SJSA1 (cell line): Measurements from ENCODE around the gene SERPINB3. TPM values are rescaled to one million over a fixed set of nuclear protein-coding genes. Genes with fewer than 3 reads are reported as not detected.
"Not testable (repeated sequence)": the region's sequence is repeated elsewhere in the genome, so short reads cannot be mapped to it uniquely, and the experiment has no call there.

Experiments used
- DNase-seq, 2 experiments: peaks; one replicate each; pipeline ENCODE4 v3.0.0-alpha.2; 2015 to 2020; ENCODE audit warnings: low spot score in 2 of 2, low read depth in 1 of 2
- H3K27ac ChIP-seq: fragments of 250-450 bp; sonication (Bioruptor Pico); 2 replicates; pipeline ENCODE4 v1.5.1; 2020; ENCODE audit warnings: mild to moderate bottlenecking, moderate library complexity
- H3K27me3 ChIP-seq: fragments of 250-450 bp; sonication (Bioruptor Pico); replicated peaks from 2 replicates; pipeline ENCODE4 v1.5.1; 2020; ENCODE audit warnings: mild to moderate bottlenecking, moderate library complexity
- H3K36me3 ChIP-seq: fragments of 250-450 bp; sonication (Bioruptor Pico); 2 replicates; pipeline ENCODE4 v1.5.1; 2020; ENCODE audit warnings: mild to moderate bottlenecking
- H3K4me1 ChIP-seq: fragments of 250-450 bp; sonication (Bioruptor Pico); replicated peaks from 2 replicates; pipeline ENCODE4 v1.6.1; 2021; ENCODE audit warnings: mild to moderate bottlenecking
- H3K4me3 ChIP-seq: fragments of 250-450 bp; sonication (Bioruptor Pico); 2 replicates; pipeline ENCODE4 v1.5.1; 2020; ENCODE audit warnings: mild to moderate bottlenecking
- H3K9me3 ChIP-seq: fragments of 250-450 bp; sonication (Bioruptor Pico); replicated peaks from 2 replicates; pipeline ENCODE4 v1.5.1; 2020; ENCODE audit warnings: mild to moderate bottlenecking
- total RNA-seq: library from RNA; depleted of rRNA; stranded (reverse); fragments of >200 nt; shearing (Covaris generic); gene quantifications from 2 replicates; pipeline ENCODE4 v1.2.3, GENCODE V29; 2014; rRNA removed

The SERPINB3 gene
- total RNA-seq, 1 experiment from 2014 or later = not detected

DNA sequence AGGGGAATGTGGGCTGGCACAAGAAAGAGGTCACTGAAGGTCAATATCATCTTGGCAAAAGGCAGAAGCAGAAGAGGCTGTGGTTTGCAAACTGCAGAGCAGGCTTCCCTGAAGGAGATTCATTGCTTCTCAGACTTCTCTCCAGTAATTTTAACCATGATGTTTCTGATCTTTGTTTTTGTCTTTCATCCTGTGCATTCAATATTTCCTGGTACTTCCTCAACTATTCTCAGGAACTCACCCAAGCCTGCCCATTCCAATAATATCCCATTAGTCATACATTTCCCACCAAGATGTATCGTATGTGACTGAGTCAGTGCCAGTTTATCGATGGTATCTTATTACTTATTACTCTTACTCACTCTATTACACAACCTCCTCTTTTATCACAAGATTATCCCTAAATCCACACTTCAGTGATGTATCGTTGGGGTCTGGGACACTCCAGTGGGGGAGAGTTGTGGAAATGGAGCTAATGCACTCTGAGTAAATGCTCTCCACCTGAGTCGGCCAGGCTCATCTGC lies 20.5 kb downstream of the SERPINB3 start:
- not testable (repeated sequence) for H3K4me1 ChIP-seq, H3K27ac ChIP-seq, DNase-seq, H3K36me3 ChIP-seq, H3K9me3 ChIP-seq, H3K27me3 ChIP-seq, H3K4me3 ChIP-seq

DNA sequence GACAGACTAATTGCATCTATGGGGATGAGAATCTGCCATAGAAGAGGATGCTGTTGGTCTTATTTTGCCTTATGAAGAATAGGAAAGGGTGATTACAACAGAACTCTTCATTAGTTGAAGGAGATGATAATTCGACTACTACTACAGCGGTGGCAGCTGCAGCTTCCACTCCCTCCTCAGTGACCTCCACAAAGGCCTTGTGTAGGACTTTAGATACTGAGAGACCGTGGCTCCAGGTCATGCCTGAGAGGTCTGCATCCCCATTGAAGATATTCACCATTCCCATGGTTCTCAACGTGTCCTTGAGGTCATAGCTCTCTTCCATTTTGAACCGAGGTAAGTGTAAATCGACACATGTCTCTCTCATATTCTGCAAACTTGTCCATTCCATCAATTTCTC lies 24.0 kb downstream of the SERPINB3 start:
- no peak overlapping the region for H3K4me3 ChIP-seq
- H3K9me3 ChIP-seq = no peaks in the 10 kb centered on the region
- no peak overlapping the region for H3K27ac ChIP-seq
- DNase-seq = no peak
- H3K4me1 ChIP-seq = no peaks in the 10 kb centered on the region
- H3K36me3 ChIP-seq = no peaks in the 10 kb centered on the region
- H3K27me3 ChIP-seq = no peaks in the 10 kb centered on the region

DNA sequence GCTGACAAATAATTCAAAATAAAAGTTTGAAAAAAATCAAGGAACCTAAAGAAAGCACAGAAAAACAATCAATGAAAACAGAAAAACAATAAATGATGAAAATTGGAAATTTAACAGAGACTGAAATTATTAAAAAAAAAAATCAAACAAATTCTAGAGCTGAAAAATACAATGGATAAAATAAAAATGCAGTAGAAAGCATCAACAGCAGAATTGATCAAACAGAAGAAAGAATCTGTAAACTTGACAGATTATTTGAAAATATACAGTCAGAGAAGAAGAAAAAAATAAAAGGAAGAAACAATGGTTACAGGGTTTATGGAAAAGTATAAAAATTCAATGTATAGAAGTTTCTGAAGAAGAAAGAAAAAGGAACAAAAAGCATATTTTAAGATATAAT lies 33.9 kb downstream of the SERPINB3 start:
- no peak for DNase-seq
- no peaks in the 10 kb centered on the region for H3K27me3 ChIP-seq
- no peaks in the 10 kb centered on the region for H3K36me3 ChIP-seq
- H3K4me1 ChIP-seq = no peaks in the 10 kb centered on the region
- H3K9me3 ChIP-seq = peaks cover 9% of the 10 kb centered on the region
- no peak overlapping the region for H3K27ac ChIP-seq
- H3K4me3 ChIP-seq = no peak overlapping the region

DNA sequence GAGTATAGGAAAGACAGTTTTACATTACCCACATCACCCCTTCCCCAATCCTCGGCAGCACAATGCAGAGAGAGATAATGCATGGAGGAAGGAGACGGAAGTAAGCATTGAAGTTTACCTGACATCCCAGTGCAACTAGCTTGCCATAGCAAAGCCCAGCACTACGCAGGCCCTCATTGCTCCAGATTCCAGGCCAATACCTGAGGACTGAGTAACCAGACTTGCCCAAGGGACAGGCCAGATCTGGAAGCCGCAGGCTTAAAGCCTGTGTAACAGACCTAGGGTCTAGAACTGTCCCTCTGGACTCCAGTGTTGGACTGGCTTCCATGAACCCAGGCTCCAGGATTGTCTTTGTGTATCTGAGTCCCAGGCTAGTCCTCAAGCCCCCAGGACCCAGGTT lies 35.3 kb downstream of the SERPINB3 start:
- Histone ChIP-seq H3K27ac (no peak overlapping the region), H3K27me3 (no peaks in the 10 kb centered on the region), H3K9me3 (peaks cover 9% of the 10 kb centered on the region), H3K36me3 (no peaks in the 10 kb centered on the region), H3K4me1 (no peaks in the 10 kb centered on the region), H3K4me3 (no peak overlapping the region)
- no peak for DNase-seq

DNA sequence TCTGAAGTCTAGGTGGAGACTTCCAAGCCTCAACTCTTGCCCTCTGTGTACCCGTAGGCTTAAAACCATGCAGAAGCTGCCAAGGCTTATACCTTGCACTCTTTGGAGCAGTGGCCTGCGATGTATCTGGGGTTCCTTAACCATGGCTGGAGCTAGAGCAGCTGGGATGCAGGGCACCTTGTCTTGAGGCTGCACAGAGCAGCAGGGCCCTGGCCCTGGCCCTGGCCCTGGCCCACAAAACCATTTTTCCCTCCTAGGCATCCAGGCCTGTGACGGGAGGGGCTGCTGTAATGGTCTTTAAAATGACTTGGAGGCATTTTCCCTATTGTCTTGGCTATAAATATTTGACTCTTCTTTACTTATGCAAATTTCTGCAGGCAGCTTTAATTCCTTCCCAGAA lies 36.8 kb downstream of the SERPINB3 start:
- no peak for DNase-seq
- peaks cover 9% of the 10 kb centered on the region for H3K9me3 ChIP-seq
- no peak overlapping the region for H3K27ac ChIP-seq
- no peaks in the 10 kb centered on the region for H3K36me3 ChIP-seq
- H3K4me3 ChIP-seq = no peak overlapping the region
- H3K4me1 ChIP-seq = no peaks in the 10 kb centered on the region
- H3K27me3 ChIP-seq = no peaks in the 10 kb centered on the region

DNA sequence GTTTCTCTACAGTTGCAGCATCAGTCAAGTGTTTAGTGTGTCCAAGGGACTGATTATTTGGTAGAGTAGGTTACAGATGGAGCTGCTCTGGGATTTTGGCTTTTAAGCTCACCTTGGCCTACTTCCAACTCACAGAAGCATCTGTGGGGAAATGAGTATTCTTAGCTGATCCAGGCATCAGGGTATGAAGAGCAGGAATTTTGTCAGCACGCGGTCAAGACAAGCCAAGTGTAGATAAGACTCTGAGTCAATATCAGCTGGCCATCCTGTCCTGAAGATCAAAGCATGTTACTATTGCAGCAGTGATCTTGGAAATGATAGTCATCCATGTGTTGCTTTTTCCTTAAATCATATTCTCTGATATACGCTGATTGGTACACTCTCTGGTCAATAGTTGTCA lies 42.0 kb downstream of the SERPINB3 start:
- Histone ChIP-seq H3K27ac (no peak overlapping the region), H3K4me1 (no peaks in the 10 kb centered on the region), H3K36me3 (no peaks in the 10 kb centered on the region), H3K27me3 (no peaks in the 10 kb centered on the region), H3K4me3 (no peak overlapping the region), H3K9me3 (peaks cover 3% of the 10 kb centered on the region; the same call in 1 of the 2 replicates)
- DNase-seq = no peak

DNA sequence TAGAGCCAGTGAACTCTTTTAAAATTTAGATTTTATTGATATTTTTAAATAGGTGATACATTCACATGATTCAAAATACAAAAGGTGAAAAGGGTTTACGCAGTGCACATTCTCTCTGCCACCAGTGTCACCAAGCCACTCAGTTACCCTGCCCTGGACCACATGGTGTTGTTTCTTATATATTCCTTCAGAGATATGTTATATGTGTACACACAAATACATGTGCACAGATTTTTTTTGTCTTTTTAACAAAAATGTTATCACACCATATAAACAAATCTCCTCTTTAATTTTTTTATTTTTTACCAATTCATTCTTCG lies 43.8 kb downstream of the SERPINB3 start:
- no peak overlapping the region for H3K27ac ChIP-seq
- no peaks in the 10 kb centered on the region for H3K9me3 ChIP-seq
- H3K27me3 ChIP-seq = no peaks in the 10 kb centered on the region
- no peak for DNase-seq
- no peak overlapping the region for H3K4me3 ChIP-seq
- no peaks in the 10 kb centered on the region for H3K4me1 ChIP-seq
- H3K36me3 ChIP-seq = no peaks in the 10 kb centered on the region

DNA sequence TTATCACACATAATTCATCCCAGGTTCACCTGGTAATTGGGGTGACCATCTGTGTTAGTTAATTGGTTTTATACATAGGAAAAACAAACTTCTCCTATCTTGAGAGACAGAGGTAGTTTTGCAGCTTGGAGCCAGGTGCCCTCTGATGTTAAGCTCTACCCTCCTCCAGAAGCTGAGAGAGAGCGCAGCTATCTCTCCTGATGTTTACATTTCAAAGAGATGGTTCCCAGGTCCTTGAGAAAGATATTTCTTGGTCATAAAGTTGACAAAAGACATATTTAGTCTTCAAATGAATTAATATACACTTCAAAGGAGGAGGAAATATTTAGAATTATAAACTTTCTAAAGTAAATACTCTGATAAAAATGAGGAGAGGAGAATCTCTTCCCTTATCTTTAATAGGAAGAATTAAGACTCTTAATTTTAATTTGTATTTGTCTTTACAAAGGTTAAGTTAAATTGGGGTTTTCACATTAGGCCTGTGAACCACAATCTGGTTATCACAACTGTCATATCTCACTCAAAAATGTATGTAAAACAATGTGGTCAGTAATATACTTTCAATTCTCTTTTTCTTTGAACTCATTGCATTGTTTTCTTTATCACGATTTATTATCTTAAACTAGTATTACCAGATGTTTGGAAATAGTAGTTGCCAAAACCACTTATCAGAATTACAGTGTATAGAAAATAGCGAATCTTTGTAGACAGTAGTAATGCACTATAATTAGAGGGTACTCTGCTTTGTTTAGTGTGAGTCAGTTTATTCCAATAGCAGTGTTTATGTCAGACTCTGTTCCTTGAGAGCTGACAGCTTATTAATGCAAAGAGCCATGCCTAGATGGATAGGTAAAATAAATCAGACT lies 44.4 kb downstream of the SERPINB3 start:
- H3K27me3 ChIP-seq = no peaks in the 10 kb centered on the region
- no peaks in the 10 kb centered on the region for H3K36me3 ChIP-seq
- H3K27ac ChIP-seq = no peak overlapping the region
- H3K4me1 ChIP-seq = no peaks in the 10 kb centered on the region
- H3K9me3 ChIP-seq = no peaks in the 10 kb centered on the region
- no peak for DNase-seq
- no peak overlapping the region for H3K4me3 ChIP-seq

DNA sequence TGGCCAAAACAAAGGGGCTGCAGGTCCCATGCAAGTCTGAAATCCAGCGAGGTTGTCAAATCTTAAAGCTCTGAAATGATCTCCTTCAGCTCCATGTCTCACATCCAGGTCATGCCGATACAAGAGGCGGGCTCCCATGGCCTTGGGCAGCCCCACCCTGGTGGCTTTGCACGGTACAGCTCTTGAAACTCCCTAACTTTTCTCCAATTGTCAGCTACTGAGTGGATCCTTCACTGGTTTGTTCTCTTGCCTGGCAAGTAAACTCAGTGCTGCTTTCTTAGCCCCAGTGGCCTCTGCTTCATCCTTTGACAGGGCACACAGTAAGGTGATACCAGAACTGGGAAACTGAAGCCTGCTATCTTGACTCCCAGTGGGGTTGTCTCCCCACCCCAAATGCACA lies 48.3 kb downstream of the SERPINB3 start:
- no peak overlapping the region for H3K4me3 ChIP-seq
- no peaks in the 10 kb centered on the region for H3K27me3 ChIP-seq
- no peak for DNase-seq
- no peak overlapping the region for H3K27ac ChIP-seq
- no peaks in the 10 kb centered on the region for H3K4me1 ChIP-seq
- H3K9me3 ChIP-seq = no peaks in the 10 kb centered on the region
- H3K36me3 ChIP-seq = no peaks in the 10 kb centered on the region

DNA sequence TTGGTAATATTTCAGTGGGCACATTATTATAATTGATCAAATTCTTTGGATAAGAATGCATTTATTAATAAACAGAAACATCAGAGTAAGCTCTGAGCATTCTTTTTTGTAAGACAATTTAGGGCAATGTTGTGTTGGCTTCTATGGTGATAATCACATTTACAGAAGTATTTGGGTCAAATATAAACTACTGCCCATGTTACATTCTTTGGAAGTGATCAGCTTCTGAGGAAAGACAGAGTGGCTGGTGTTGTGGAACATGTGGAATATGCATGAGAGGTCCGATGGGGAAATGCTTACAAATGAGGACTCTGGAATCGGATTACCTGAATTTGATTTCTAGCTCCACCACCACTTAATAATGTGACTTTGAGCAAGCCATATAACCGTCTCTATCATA lies 55.2 kb downstream of the SERPINB3 start:
- DNase-seq = no peak
- Histone ChIP-seq H3K27me3 (0 out of 2 replicates have a peak, but pooled peaks cover 7% of the 10 kb centered on the region), H3K4me1 (no peaks in the 10 kb centered on the region), H3K9me3 (no peaks in the 10 kb centered on the region), H3K27ac (no peak overlapping the region), H3K4me3 (no peak overlapping the region), H3K36me3 (no peaks in the 10 kb centered on the region)

Other genes with a start within 250 kb of the SERPINB3 start
- 40.6 and 47.8 TPM in 2 replicates for gene VPS4B, start 239.4 kb downstream of the SERPINB3 start, total RNA-seq
- gene SERPINB5, start 184.9 kb downstream of the SERPINB3 start, total RNA-seq = not detected in 2 replicates
- not detected in 2 replicates for gene SERPINB12, start 119.5 kb downstream of the SERPINB3 start, total RNA-seq
- gene SERPINB13, start 74.5 kb downstream of the SERPINB3 start, total RNA-seq = not detected in 2 replicates
- gene SERPINB4, start 17.6 kb downstream of the SERPINB3 start, total RNA-seq = 0.26 TPM in 1 of 2 replicates, not detected in the other
- not detected in 2 replicates for gene SERPINB11, start 41.1 kb upstream of the SERPINB3 start, total RNA-seq
- 5.8 and 8.5 TPM in 2 replicates for gene SERPINB7, start 113.5 kb upstream of the SERPINB3 start, total RNA-seq
- 0.74 TPM in 1 of 2 replicates, not detected in the other for gene SERPINB2, start 225.8 kb upstream of the SERPINB3 start, total RNA-seq
- gene SERPINB10, start 246.1 kb upstream of the SERPINB3 start, total RNA-seq = 1.7 TPM in 1 of 2 replicates, not detected in the other